ENCODE results near the gene P2RX7. TPM values are rescaled to one million over a fixed set of nuclear protein-coding genes. Genes with fewer than 3 reads are reported as not detected.

Gene P2RX7
- total RNA-seq, 1 donor from 2014 or later: under 0.01 TPM

DNA sequence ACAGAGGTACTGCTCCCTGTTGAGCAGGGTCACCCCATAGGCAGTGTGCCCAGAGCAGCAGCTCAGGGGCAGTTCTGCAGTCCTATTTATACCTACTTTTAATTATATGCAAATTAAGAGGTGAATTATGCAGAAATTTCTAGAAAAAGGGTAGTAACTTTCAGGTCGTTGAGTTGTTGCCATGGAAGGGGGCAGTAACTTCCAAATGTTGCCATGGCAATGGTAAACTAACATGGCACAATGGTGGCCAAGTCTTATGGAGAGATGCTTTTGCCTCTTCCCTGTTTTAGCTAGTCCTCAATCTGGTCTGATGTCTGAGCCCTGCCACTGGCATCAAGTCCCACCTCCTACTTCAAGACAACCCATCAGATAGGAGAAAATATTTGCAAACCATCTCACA is 30.4 kb upstream of the P2RX7 start:
- FAIRE-seq (no peak), DNase-seq (ENCODE audit: low read depth) (no peak)
- Histone ChIP-seq H3K4me3 (ENCODE audit: low read depth, low read length) (no peak overlapping the region), H3K27me3 (ENCODE audit: control insufficient read depth, insufficient read depth, low read length) (peaks cover 1% of the 10 kb centered on the region), H3K36me3 (ENCODE audit: control insufficient read depth, insufficient read depth, low read length) (no peaks in the 10 kb centered on the region)
- TF ChIP-seq, protein P1, sequence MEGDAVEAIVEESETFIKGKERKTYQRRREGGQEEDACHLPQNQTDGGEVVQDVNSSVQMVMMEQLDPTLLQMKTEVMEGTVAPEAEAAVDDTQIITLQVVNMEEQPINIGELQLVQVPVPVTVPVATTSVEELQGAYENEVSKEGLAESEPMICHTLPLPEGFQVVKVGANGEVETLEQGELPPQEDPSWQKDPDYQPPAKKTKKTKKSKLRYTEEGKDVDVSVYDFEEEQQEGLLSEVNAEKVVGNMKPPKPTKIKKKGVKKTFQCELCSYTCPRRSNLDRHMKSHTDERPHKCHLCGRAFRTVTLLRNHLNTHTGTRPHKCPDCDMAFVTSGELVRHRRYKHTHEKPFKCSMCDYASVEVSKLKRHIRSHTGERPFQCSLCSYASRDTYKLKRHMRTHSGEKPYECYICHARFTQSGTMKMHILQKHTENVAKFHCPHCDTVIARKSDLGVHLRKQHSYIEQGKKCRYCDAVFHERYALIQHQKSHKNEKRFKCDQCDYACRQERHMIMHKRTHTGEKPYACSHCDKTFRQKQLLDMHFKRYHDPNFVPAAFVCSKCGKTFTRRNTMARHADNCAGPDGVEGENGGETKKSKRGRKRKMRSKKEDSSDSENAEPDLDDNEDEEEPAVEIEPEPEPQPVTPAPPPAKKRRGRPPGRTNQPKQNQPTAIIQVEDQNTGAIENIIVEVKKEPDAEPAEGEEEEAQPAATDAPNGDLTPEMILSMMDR (IDR thresholded peaks at IDR 0.05; ENCODE audit: insufficient read depth, low read length, severe bottlenecking): no peak

DNA sequence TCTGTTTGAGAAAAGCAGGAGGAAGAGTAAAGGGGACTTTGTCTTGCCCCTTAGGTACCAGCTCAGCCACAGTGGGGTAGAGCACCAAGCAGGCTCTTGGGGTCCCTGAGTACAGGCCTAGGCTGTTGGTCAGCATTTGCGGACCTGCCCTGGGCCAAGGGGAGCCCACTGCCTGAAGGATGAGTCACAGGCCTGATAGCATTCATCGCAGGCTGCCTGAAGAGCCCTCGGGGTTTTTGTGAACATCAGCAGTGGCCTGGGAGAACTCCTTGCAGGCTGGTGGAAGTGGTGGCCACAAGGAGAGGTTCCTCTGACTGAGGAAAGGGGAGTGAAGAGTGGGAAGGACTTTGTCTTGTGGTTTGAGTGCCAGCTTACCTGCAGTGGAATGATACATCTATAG is 25.0 kb upstream of the P2RX7 start:
- Histone ChIP-seq H3K27me3 (ENCODE audit: control insufficient read depth, insufficient read depth, low read length) (peaks cover 1% of the 10 kb centered on the region), H3K36me3 (ENCODE audit: control insufficient read depth, insufficient read depth, low read length) (no peaks in the 10 kb centered on the region), H3K4me3 (ENCODE audit: low read depth, low read length) (no peak overlapping the region)
- FAIRE-seq (no peak), DNase-seq (ENCODE audit: low read depth) (no peak)
- TF ChIP-seq, protein P1 (IDR thresholded peaks at IDR 0.05; ENCODE audit: insufficient read depth, low read length, severe bottlenecking): no peak

- Histone ChIP-seq H3K27me3 (ENCODE audit: control insufficient read depth, insufficient read depth, low read length) (peaks cover 1% of the 10 kb centered on the region), H3K36me3 (ENCODE audit: control insufficient read depth, insufficient read depth, low read length) (no peaks in the 10 kb centered on the region), H3K4me3 (ENCODE audit: low read depth, low read length) (no peak overlapping the region)
- no peak for FAIRE-seq
- TF ChIP-seq, protein P1 (IDR thresholded peaks at IDR 0.05; ENCODE audit: insufficient read depth, low read length, severe bottlenecking): no peak
- no peak for DNase-seq (ENCODE audit: low read depth)
These were observed 24.2 kb upstream of the P2RX7 start for GRCh38 chr12:121108492-121108891.

GRCh38 chr12:121110211-121110940 is 22.3 kb upstream of the P2RX7 start:
- DNase-seq (ENCODE audit: low read depth) (peak; percentile 53), FAIRE-seq (peak; percentile 82)
- no peaks in the 10 kb centered on the region for H3K36me3 ChIP-seq (ENCODE audit: control insufficient read depth, insufficient read depth, low read length)
- peaks cover 1% of the 10 kb centered on the region for H3K27me3 ChIP-seq (ENCODE audit: control insufficient read depth, insufficient read depth, low read length)
- TF ChIP-seq, protein P1 (IDR thresholded peaks at IDR 0.05; ENCODE audit: insufficient read depth, low read length, severe bottlenecking): peak; percentile 80
- no peak overlapping the region for H3K4me3 ChIP-seq (ENCODE audit: low read depth, low read length)

DNA sequence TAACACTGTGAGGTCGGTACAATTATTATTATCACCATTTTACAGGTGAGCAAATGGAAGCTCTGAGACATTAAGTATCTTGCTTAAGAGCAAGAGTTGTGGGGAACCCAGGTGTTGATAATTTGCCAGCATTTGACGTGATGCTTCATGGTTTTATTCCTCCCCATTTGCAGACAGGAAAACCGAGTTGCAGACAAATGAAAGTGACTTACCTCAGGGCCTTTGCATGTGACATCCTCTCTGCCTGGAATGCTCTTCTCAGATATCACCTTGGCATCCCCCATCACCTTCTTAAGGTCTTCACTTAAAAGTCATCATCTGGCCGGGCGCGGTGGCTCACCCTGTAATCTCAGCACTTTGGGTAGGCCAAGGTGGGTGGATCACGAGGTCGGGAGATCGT is 21.0 kb upstream of the P2RX7 start:
- no peak for FAIRE-seq

More for the DNA sequence above, 21.0 kb upstream of the P2RX7 start:
- H3K36me3 ChIP-seq (ENCODE audit: control insufficient read depth, insufficient read depth, low read length): no peaks in the 10 kb centered on the region
- TF ChIP-seq, protein P1 (IDR thresholded peaks at IDR 0.05; ENCODE audit: insufficient read depth, low read length, severe bottlenecking): no peak
- H3K27me3 ChIP-seq (ENCODE audit: control insufficient read depth, insufficient read depth, low read length): no peaks in the 10 kb centered on the region
- no peak overlapping the region for H3K4me3 ChIP-seq (ENCODE audit: low read depth, low read length)
- no peak for DNase-seq (ENCODE audit: low read depth)

Data from bronchial epithelial cell (primary cell).